ENCODE data around the gene AGBL4.

GRCh38 chr1:48741380-48741779, 1282.4 kb downstream of the AGBL4 start:
- TF ChIP-seq CTCF (IDR thresholded peaks at IDR 0.05) (no peak), ZFX (IDR thresholded peaks at IDR 0.05; ENCODE audit: borderline replicate concordance) (no peak)

All from 22Rv1 (cell line).